Fibroblast of skin of right quadriceps (primary cell): Measurements from ENCODE around the gene LRRC47.
"Not testable (repeated sequence)": the region's sequence is repeated elsewhere in the genome, so short reads cannot be mapped to it uniquely, and the experiment has no call there.

Experiments used
- DNase-seq: peaks from one replicate; pipeline ENCODE4 v3.0.0-alpha.2; 2013

LRRC47 gene

DNA sequence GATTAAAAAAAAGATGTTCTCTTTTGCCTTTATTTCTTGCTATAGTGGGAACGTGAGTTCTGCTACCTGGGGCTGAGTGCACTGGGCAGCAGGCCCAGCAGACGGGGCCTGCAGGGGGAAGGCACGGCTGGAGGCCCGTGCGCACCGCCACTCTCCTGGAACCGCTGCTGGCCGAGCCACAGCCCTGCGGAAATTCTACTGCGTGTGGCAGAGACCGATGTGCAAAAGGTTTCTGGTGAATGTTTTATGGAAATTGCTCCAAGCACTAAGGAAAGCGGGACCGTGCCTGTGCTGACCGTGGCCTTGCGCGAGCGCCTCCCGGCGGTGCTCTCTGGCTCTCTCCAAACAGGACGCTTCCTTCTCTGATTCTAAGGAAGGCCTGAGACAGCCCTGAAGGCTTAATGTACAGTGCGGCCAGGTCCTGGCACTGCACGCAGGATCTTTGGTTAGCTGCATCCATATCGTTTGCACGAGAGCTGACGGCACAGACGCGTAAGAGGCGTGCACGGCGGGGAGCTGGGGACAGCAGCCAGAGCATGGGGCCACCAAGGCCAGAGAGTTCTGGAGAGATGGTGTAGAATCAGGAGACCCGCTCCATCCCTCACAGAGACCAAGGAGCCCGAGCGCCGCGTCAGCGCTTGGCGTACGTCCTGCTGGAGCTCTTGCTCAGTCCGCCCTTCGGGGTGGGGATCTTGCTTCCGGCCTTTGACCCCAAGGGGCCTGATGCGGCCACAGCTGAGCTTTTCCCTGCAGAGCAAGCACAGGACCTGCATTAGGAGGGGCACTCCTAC lies 18.7 kb upstream of the LRRC47 start:
- no peak for DNase-seq

GRCh38 chr1:3814065-3814464 lies 17.8 kb upstream of the LRRC47 start:
- no peak for DNase-seq

DNA sequence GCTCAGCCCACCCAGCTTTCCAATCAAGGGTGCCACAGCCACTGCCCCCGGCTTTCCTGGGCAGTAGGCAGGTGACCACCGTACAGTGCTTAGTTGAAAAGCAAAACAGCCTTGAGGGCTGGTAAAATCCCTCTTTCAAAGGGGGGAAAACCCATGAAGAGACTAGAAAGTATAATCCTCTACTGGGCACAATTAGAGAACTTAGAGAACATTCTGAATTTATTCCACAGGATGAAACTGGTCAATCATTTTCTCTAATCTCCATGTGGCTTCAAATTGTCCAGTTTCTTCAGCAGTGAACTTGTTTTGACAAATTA lies 15.3 kb upstream of the LRRC47 start:
- no peak for DNase-seq

DNA sequence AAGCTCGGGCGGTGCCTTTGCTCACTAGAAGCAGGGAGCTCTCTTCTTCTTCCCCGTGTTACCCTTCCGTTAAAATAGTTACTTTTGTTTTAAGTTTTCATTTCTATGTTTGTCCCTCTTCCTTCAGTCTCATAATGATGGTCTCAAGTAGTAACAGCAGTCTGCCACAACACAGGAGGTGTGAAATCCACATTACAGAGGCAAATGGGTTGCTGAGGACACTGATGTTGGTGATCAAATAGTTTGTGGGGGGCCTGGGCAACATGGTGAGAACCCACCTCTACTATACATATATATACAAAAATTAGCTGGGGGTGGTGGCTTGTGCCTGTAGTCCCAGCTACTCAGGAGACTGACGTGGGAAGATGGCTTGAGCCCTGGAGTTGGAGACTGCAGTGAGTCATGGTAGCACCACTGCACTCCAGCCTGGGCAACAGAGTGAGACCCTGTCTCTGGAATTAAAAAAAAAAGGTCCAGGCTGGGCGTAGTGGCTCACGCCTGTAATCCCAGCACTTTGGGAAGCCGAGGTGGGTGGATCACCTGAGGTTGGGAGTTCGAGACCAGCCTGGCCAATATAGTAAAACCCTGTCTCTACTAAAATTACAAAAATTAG lies 14.0 kb upstream of the LRRC47 start:
- DNase-seq: not testable (repeated sequence)

- DNase-seq: no peak
These were observed 13.4 kb upstream of the LRRC47 start for GRCh38 chr1:3809680-3810079.

DNA sequence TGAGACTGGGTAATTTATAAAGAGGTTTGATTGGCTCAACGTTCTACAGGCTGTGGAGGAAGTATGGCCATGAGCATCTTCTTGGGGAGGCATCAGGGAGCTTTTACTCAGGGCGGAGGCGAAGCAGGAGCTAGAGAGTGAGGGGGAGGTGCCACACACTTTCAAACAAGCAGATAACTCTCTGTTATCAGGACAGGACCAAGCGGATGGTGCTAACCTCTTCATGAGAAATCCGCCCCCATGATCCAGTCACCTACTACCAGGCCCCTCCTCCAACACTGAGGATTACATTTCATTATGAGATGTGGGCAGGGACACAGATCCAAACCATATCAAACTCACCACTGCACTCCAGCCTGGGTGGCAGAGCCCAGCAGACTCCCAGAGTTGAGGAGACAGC lies 11.5 kb upstream of the LRRC47 start:
- DNase-seq: no peak

DNA sequence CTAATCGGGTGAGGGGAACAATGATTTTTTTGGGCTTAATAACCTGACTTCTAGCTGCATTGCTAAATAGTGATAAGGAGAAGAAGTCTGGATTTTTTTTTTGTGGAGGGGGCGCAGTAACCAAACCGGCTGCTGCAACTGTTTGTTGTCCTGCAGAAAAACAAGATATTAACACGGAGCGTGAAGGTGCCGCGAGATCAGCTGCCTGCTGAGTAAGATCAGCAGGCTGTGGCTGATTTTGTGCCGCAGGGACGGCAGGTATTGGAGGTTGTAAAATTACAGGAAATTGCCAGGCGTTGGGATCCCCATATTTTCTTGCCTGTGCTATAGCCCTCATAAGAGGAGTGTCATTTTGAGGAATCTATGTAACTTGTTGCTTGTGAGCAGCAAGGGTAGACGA lies 8.7 kb upstream of the LRRC47 start:
- DNase-seq: no peak

- not testable (repeated sequence) for DNase-seq
These were observed 8.3 kb upstream of the LRRC47 start for GRCh38 chr1:3804627-3804944.

GRCh38 chr1:3803905-3804626 lies 7.8 kb upstream of the LRRC47 start:
- DNase-seq: no peak

DNA sequence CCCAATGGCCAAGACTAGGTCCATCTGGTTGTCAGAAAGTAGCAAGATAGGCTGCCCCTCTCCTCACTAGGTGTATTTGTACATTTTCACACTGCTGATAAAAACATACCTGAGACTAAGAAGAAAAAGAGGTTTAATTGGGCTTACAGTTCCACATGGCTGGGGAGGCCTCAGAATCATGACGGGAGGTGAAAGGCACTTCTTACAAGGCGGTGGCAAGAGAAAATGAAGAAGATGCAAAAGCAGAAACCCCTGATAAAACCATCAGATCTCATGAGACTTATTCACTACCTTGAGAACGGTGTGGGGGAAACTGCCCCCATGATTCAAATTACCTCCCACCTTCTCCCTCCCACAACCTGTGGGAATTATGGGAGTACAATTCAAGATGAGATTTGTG lies 4.5 kb upstream of the LRRC47 start:
- DNase-seq: not testable (repeated sequence)

DNA sequence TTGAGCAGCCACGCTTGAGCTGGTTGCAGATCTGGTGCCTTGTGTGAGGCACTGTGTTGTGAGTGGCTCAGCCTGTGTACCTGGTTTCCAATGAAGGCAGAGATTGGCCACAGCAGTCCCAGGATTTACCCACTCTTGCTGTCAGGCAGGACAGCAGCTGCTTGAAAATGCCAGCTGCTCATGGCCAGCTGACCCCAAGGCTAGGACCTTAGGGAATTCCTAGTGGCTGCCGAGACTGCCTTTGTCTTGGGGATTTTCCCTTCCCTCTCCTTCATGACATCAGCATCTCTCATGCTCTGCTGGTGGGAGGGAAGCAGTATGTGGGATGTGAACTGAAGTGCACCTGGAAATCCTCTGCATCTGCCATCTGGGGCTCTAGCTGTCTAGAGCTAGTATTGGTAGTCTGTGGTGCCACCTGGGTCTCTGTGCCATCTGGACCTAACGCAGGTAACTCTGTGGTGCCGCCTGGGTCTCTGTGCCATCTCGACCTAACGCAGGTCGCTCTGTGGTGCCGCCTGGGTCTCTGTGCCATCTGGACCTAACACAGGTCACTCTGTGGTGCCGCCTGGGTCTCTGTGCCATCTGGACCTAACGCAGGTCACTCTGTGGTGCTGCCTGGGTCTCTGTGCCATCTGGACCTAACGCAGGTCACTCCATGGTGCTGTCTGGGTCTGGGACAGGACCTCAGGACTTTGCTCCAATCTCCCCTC lies 3.8 kb upstream of the LRRC47 start:
- DNase-seq: no peak

DNA sequence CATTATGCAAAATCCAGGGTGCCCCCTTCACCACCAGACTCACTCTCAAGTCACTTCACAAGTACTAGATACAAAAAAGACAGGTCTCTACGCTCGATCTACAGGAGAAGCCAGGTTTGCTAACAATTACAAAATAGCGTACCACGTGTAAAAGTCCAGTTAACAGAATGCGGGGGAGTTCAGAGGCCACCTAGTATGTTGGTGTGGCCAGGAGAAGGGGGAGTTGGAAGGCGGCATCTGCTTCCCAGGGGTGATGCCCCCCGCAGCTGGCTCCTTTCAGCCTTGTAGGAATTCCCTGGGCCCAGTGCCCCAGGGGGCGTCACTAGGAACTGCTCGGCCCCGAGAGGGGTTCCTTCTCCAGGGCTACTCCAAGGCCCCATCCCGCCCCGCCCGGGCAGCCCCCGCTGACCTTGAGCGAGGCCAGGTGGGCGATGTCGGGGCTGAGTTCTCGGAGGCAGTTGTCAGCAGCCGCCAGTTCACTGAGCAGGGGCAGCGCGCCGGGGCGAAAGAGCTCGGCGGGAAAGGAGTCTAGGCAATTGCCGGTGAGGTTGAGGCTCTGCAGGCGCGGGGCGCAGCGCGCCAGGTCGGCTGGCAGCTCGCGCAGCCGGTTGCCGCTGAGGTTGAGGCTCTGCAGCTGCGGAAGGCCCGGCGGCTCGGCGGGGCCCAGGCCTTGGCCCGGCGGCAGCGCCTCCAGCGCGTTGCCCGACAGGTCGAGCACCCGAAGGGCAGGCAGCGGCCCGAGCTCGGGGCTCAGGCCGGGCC lies 664 bp downstream of the LRRC47 start:
- no peak for DNase-seq

DNA sequence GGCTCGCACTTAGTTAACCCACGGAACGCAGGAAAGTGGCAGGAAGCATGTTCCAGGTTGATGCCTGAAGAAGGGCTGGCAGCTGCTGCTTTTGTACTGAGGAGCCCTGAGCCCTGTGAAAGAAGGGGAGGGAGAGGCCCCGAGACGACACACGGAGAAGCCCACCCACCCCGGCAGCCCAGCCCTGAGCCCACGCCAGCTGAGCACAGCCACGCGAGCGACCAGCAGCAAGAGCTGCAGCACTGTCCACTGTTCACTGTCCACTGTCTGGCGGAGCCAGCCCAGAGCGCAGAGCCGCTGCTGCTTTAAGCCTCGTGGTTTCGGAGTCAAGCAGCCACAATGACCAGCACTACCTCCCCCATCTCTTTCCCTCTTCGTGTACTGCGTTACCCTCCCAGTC lies 5.3 kb downstream of the LRRC47 start:
- DNase-seq: no peak

GRCh38 chr1:3790500-3790923 lies 5.8 kb downstream of the LRRC47 start:
- DNase-seq: no peak

DNA sequence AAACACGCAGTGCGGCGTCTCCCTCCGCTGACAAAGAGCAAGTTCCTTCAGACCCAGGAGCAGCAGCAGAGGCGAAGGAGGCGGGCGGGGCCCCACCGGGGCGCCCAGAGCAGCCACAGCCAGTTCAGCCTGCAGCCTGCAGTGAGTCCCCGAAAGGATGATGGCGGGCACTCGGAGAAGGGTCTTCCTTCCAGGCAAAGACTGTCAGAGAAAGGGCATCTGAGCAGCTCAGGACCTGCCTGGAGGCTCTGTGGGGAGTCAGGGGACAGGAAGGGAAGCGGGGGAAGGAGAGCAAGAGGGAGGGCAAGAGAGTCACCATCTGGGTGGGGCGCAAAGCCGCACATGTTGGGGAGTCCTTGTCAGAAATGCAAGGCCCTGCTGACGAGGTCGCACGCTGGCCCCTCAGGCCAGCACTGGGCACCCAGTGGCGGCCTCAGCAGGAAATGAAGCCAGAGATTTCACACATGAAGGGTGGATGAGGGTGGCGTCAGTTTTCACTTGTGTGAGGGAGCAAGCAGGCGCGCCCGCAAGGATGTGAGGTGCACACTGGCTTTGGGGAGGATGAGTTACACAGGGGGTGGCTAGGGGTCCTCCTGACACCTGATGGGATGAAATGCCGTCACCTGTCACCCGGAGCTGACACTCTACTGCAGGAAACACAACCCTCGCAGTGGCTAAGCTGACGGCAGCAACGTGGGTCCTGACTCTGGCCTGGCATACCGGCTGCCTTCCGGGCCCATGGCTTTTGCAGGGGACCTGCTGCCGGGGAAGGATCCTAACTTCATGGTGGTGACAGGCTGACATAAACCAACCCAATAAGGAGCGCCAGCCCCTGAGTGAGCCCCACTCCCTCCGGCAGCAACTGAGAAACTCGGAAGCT lies 6.6 kb downstream of the LRRC47 start:
- DNase-seq: no peak

GRCh38 chr1:3788756-3789420 lies 7.4 kb downstream of the LRRC47 start:
- DNase-seq: no peak

- DNase-seq: no peak
These were observed 8.3 kb downstream of the LRRC47 start for GRCh38 chr1:3787745-3788605.

DNA sequence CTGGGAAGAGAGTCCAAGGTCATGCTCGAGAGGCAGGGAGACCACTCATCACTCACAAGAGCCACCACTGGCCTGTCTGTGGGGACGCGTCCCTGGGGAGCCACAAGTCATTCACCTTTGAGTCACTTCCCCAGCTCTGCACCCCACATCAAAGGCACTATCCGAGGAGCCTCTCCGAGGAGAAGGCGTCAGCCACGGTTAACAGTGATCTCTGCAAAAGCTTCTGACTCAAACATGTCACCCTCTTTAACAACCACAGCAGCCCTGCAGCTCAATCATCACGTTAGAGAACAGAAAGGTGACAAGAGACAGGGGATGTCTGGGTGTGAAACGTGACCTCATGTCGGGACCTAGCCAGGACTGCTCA lies 9.0 kb downstream of the LRRC47 start:
- no peak for DNase-seq

- DNase-seq: no peak
These were observed 9.6 kb downstream of the LRRC47 start for GRCh38 chr1:3786468-3787348.
